Measurements from ENCODE around the gene GSC2. TPM values are rescaled to one million over a fixed set of nuclear protein-coding genes. Genes with fewer than 3 reads are reported as not detected.

Gene GSC2
- polyA plus RNA-seq, 3 donors = not detected

- no peaks in the 10 kb centered on the region for H3K4me1 ChIP-seq (ENCODE audit: control insufficient read depth in 1 of 2, insufficient read depth in 2 of 2, low read length in 2 of 2)
- H3K27ac Mint-ChIP-seq = peak overlapping the region in 2 of 7 donors; percentile 1 to 4
- H3K36me3 ChIP-seq (replicated peaks in 1 of 2; ENCODE audit: control insufficient read depth in 1 of 2, insufficient read depth in 2 of 2, low read length in 2 of 2) = peaks cover 87 to 98% of the 10 kb centered on the region in 2 donors
- no peak for DNase-seq
- H3K27me3 Mint-ChIP-seq (ENCODE audit: low read depth in 3 of 3) = peaks cover 0 to 5% (median 0%) of the 10 kb centered on the region in 3 donors
- H3K4me1 Mint-ChIP-seq = peaks cover 9% of the 10 kb centered on the region
- no peak overlapping the region for H2AFZ ChIP-seq (ENCODE audit: insufficient read depth, low read depth, low read length, poor library complexity, severe bottlenecking)
- peak overlapping the region in 1 of 2 donors; percentile 20 for H3K27ac ChIP-seq (ENCODE audit: low read depth in 1 of 2, low read length in 2 of 2)
- no peak for TF ChIP-seq CTCF (IDR thresholded peaks at IDR 0.05)
- H3K27me3 ChIP-seq (ENCODE audit: control insufficient read depth in 2 of 2, insufficient read depth in 2 of 2, low read length in 2 of 2) = no peaks in the 10 kb centered on the region
- peaks cover 0 to 11% (median 3%) of the 10 kb centered on the region in 7 donors for H3K9me3 Mint-ChIP-seq
- no peak overlapping the region for H3K4me2 ChIP-seq (replicated peaks; ENCODE audit: extremely low read depth, low read length, poor library complexity, severe bottlenecking)
- H3K4me3 Mint-ChIP-seq = no peak overlapping the region
- H4K20me1 ChIP-seq (ENCODE audit: insufficient read depth, low read length) = no peaks in the 10 kb centered on the region
- intact Hi-C loops (cut with micrococcal nuclease) = no loop called here
- H3K4me3 ChIP-seq (replicated peaks in 1 of 3; ENCODE audit: low read depth in 2 of 3, low read length in 3 of 3) = no peak overlapping the region
- peaks cover 91 to 94% of the 10 kb centered on the region in 2 donors for H3K36me3 Mint-ChIP-seq
- WGBS (ENCODE audit: insufficient coverage) = 75% methylated on average over 19 of the region's 23 CpGs
- no peaks in the 10 kb centered on the region for H3K79me2 ChIP-seq (ENCODE audit: insufficient read depth, low read length)
- H3K9ac ChIP-seq (ENCODE audit: insufficient read depth, low read length, poor library complexity, severe bottlenecking) = no peak overlapping the region
- H3K9me3 ChIP-seq (replicated peaks in 1 of 2; ENCODE audit: control insufficient read depth in 1 of 2, insufficient read depth in 1 of 2, low read length in 2 of 2) = peaks cover 0 to 3% of the 10 kb centered on the region in 2 donors
Observed at GRCh38 chr22:19195796-19196731, 46.0 kb upstream of the GSC2 start.

GRCh38 chr22:19194766-19195536, 44.9 kb upstream of the GSC2 start:
- Histone ChIP-seq H3K9ac (ENCODE audit: insufficient read depth, low read length, poor library complexity, severe bottlenecking) (no peak overlapping the region), H3K27me3 (ENCODE audit: control insufficient read depth in 2 of 2, insufficient read depth in 2 of 2, low read length in 2 of 2) (no peaks in the 10 kb centered on the region), H3K9me3 (replicated peaks in 1 of 2; ENCODE audit: control insufficient read depth in 1 of 2, insufficient read depth in 1 of 2, low read length in 2 of 2) (peaks cover 0 to 3% of the 10 kb centered on the region in 2 donors), H4K20me1 (ENCODE audit: insufficient read depth, low read length) (no peaks in the 10 kb centered on the region), H3K4me3 (replicated peaks in 1 of 3; ENCODE audit: low read depth in 2 of 3, low read length in 3 of 3) (no peak overlapping the region), H3K27ac (ENCODE audit: low read depth in 1 of 2, low read length in 2 of 2) (no peak overlapping the region), H3K79me2 (ENCODE audit: insufficient read depth, low read length) (no peaks in the 10 kb centered on the region), H2AFZ (ENCODE audit: insufficient read depth, low read depth, low read length, poor library complexity, severe bottlenecking) (no peak overlapping the region), H3K4me1 (ENCODE audit: control insufficient read depth in 1 of 2, insufficient read depth in 2 of 2, low read length in 2 of 2) (no peaks in the 10 kb centered on the region), H3K36me3 (replicated peaks in 1 of 2; ENCODE audit: control insufficient read depth in 1 of 2, insufficient read depth in 2 of 2, low read length in 2 of 2) (peaks cover 84 to 98% of the 10 kb centered on the region in 2 donors), H3K4me2 (replicated peaks; ENCODE audit: extremely low read depth, low read length, poor library complexity, severe bottlenecking) (no peak overlapping the region)
- intact Hi-C loops (cut with micrococcal nuclease) = no loop called here
- TF ChIP-seq CTCF (IDR thresholded peaks at IDR 0.05) = no peak
- 100% methylated on average over 8 of the region's 16 CpGs for WGBS (ENCODE audit: insufficient coverage)
- Mint-ChIP-seq H3K4me3 (no peak overlapping the region), H3K27ac (peak overlapping the region in 2 of 7 donors; percentile 4 to 31), H3K36me3 (peaks cover 91 to 99% of the 10 kb centered on the region in 2 donors), H3K4me1 (peaks cover 9% of the 10 kb centered on the region), H3K9me3 (peaks cover 0 to 11% (median 3%) of the 10 kb centered on the region in 7 donors), H3K27me3 (ENCODE audit: low read depth in 3 of 3) (peaks cover 0 to 5% (median 0%) of the 10 kb centered on the region in 3 donors)
- no peak for DNase-seq
